8988T (cell line): Measurements from ENCODE around the gene UBE2U.
"Not testable (repeated sequence)": the region's sequence is repeated elsewhere in the genome, so short reads cannot be mapped to it uniquely, and the experiment has no call there.

Experiments
- DNase-seq: peaks from one replicate; pipeline ENCODE4 v3.0.0; 2011

UBE2U gene

GRCh38 chr1:64242895-64243756, 39.7 kb downstream of the UBE2U start:
- no peak for DNase-seq

DNA sequence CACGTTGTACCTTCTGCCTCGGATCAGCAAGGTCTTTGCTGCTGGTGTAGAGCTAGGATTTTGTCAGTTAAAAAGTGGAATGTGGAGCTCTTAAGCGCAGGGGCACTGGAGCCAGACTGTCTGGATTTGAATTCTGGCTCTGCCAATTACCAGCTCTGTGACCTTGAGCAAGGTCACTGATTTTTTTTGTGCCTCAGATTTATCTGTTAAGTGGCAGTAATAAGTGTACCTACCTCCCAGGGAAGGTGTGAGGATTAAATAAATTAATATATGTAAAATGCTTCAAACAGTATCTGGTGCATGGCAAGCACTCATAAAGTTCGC, 40.3 kb downstream of the UBE2U start:
- no peak for DNase-seq

GRCh38 chr1:64245495-64245894, 42.1 kb downstream of the UBE2U start:
- no peak for DNase-seq

- DNase-seq: no peak
These were observed 43.0 kb downstream of the UBE2U start for GRCh38 chr1:64246294-64246917.

GRCh38 chr1:64248065-64248464, 44.6 kb downstream of the UBE2U start:
- no peak for DNase-seq

- DNase-seq: not testable (repeated sequence)
These were observed 47.0 kb downstream of the UBE2U start for GRCh38 chr1:64250472-64250871.

- DNase-seq: no peak
These were observed 48.5 kb downstream of the UBE2U start for GRCh38 chr1:64251971-64252370.

GRCh38 chr1:64257233-64257632, 53.8 kb downstream of the UBE2U start:
- not testable (repeated sequence) for DNase-seq

GRCh38 chr1:64258444-64258843, 55.0 kb downstream of the UBE2U start:
- not testable (repeated sequence) for DNase-seq

GRCh38 chr1:64263335-64263734, 59.9 kb downstream of the UBE2U start:
- no peak for DNase-seq

DNA sequence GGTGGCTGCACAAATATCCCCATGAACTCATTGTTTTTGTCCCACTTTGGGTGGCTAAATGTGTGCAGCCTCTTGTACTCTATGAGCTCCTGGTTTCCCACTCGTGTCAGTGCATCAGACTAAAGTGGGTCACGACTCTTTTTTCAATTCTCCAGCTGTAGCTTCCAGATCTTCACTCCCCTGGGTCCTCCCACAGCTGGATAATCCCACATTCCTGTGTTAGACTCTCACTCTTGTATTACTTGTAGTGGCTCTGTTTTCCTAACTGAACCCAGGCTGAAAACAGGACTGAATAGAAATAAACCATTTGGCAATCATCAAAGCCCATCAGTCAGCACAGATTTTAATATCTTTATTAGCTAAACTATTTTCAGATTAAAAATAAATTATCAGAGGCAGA, 60.4 kb downstream of the UBE2U start:
- DNase-seq: no peak

- DNase-seq: no peak
These were observed 61.7 kb downstream of the UBE2U start for GRCh38 chr1:64265141-64265540.

DNA sequence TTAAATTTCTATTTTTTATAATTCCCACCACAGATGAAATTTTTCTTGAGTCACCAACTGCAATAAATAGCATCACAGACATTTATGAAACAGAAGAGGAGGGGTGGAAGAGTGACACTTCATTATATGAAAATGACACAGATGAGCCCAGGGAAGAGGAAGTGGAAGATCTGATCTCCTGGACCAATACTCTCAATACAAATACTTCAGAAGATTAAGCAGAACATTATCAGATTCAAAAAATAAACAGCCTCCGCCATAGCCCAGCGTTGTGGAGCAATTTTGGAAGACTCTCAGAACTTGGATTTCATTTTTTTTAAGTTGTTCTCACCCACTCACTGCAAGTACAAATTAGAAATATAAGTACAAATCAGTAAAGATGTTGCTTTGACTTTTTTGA, 63.6 kb downstream of the UBE2U start:
- DNase-seq: no peak

DNA sequence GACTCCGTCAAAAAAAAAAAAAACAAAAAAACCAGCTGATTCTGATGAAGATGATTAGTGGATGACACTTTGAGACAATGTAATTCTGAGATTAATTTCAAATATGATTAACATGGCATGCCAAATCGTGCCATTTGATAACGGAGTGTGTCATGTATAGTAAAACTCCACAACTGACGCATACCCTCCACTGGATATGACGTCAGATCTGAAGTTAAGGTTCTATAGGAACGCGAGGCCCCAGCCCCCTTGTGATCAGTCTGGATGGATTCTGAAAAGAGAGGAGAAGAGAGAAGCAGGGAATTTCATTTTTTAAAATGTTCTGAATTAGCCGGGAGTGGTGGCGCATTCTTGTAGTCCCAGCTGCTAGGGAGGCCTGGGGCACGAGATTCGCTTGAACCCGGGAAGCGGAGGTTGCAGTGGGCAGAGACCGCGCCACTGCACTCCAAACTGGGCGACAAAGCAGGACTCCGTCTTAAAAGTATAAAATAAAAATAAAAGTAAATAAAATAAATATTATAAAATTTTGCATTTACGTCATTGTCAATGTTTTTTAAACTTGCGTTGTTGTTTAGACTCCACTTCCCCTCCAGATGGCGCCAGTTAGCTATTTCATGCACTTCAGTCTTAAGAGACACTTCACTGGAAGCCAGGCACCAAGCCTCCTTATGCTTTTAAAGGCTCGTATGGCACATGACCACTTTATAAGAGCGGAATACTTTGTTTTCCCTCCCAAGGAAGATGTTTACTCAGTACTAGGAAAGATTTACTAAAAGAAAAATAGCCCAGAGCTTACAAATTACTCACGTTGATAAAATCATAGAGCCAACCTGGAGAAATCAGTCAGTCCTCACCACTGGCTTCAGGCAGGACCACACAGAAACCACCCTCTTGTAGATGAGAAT, 65.5 kb downstream of the UBE2U start:
- DNase-seq: peak; percentile 11

DNA sequence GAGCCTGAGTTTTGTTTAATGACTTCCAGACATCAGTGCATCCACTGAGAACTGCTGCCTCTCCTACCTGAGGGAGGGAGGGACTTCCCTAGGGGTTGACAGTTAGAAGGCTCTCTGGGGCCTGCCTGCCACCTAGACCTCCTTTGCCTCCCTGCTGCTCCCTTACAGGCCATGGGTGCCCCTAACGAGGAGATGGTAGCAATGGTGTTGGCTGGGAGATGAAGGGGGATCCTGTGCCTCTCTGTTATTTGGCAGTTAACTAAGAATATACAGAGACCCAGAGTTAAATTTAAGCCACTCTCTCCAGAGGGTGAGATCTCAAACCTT, 66.1 kb downstream of the UBE2U start:
- DNase-seq: no peak

GRCh38 chr1:64280001-64280400, 76.6 kb downstream of the UBE2U start:
- DNase-seq: no peak

DNA sequence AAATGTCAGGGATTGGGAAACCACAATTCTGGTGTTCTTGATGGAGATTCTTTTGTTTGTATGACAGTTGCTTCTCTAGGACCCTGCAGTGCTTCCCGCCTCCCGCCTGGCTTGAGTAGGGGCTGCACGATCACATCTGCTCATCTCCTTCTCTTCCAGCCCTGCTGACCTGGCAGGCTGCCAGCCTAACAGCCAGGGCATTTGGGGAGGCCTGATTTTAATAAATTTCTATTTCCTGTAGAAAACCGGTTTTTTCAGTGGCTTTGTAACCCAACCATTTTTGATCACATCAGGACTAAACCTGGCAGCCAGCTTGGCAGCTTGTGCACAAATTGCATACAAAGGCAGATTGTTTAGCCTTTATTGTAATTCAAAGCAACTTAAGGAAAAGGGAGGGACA, 78.9 kb downstream of the UBE2U start:
- DNase-seq: no peak

GRCh38 chr1:64287071-64287470, 83.6 kb downstream of the UBE2U start:
- no peak for DNase-seq

DNA sequence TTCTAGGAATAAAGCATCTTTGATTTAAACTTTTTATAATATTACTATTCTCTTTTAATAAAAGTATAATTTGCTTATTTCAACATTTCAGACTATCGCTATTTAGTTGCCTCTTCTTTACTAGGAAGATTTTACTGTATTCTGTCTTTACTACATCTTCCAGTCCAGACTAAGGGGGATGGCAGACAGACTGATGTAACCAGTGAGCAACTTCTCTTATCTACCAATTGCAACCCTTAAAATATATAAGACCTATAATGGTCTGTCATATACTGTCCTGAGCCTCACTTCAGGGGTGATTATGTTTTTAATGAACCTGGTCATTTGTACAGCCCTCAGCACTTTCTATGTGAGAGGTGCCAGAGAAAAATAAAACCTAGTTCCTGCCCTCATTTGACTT, 87.0 kb downstream of the UBE2U start:
- DNase-seq: no peak

- no peak for DNase-seq
These were observed 88.5 kb downstream of the UBE2U start for GRCh38 chr1:64291931-64292330.

DNA sequence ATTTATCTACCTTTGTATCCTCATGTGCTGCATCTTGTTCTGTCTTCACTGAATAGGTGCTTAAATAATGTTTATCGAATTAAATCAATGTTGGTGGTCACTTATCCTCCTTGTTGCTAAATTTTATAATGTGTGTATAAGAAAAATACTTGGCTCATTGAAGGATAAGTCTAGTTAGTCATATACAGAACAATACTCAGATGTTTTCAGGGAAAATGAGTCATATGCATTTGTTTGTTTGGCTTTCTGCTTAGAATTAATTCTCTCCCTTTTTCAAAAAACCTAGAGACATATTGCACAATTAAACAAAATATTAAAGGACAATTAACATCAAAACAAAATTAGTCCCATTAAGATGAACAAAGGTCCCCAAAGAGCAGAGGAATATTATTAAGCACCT, 89.0 kb downstream of the UBE2U start:
- no peak for DNase-seq

GRCh38 chr1:64293820-64294219, 90.4 kb downstream of the UBE2U start:
- DNase-seq: no peak

DNA sequence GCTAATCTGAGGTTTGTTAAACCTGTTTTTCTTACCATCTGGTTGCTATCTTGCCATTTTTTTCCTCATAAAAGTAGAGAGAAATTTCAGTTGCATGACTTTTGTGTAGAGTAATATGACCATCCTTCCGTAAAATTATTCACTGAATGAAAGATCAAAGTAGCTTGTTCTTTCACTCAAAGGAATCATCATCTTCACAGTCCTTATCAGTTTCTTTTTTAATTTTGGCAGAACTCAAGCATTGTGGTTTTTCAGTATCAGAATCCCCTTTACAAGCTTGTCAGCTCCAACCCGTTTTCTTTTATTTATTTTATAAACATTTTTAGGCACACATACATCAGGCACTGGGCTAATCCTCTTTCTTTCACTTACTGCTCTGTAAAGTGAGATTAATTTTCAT, 91.7 kb downstream of the UBE2U start:
- no peak for DNase-seq

DNA sequence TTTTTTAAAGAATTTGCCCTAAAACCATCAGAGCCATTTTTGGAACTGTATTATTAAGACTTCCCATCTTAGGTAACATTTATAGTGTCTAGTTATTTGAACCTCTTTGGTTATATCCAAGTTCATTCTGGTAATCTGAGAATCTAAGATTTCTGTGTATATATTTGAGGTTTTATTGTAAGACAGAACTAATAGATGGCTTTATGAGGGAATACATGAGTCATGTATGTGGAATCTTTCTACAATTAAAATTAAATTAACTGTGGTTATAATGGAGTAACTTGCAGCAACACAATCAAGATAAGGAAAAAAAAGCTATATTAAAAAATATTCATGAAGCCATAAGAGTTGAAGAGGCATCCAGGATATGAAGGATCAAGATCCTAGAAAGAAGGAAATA, 92.1 kb downstream of the UBE2U start:
- no peak for DNase-seq
